Measurements from ENCODE around the gene IL19.

GRCh38 chr1:206847946-206848345 is 77.4 kb downstream of the IL19 start:
- no peak for TF ChIP-seq CTCF (IDR thresholded peaks at IDR 0.05)
- TF ChIP-seq EP300 (IDR thresholded peaks at IDR 0.05), result no peak
- TF ChIP-seq POLR2AphosphoS5 (IDR thresholded peaks at IDR 0.05), result no peak

All from stomach (tissue), 4 donors.